CD4-positive, alpha-beta memory T cell (primary cell): ENCODE data around the gene FBXL17. TPM values are rescaled to one million over a fixed set of nuclear protein-coding genes. Genes with fewer than 3 reads are reported as not detected.

Experiments used
- CTCF ChIA-PET: fragments of 350-600 bp; sonication (Branson Sonifier 250); formaldehyde crosslinking; loops from one replicate; lab custom pipeline; 2021; ENCODE audit warnings: inconsistent platforms; ENCODE audit not compliant: partially characterized antibody; lab: Charles Lee
- POLR2A ChIA-PET: fragments of 350-600 bp; sonication (Branson Sonifier 250); formaldehyde crosslinking; loops from one replicate; lab custom pipeline; 2021; ENCODE audit not compliant: partially characterized antibody; lab: Charles Lee
- DNase-seq, 5 donors: peaks; one replicate each; pipeline versions ENCODE4 v3.0.0 to v3.0.0-alpha.2; 2020 to 2022; ENCODE audit warnings: mixed read lengths in 1 of 5
- H3K27ac ChIP-seq: one replicate; pipeline ENCODE4 v1.7.0; 2013; ENCODE audit warnings: low read depth, low read length
- H3K27me3 ChIP-seq: 2 replicates; pipeline ENCODE4 v1.7.0; 2013; ENCODE audit warnings: mild to moderate bottlenecking, low read length, moderate library complexity; ENCODE audit not compliant: insufficient read depth
- H3K36me3 ChIP-seq: 2 replicates; pipeline ENCODE4 v1.7.0; 2013; ENCODE audit warnings: mild to moderate bottlenecking, low read length, moderate library complexity; ENCODE audit not compliant: insufficient read depth
- H3K4me1 ChIP-seq: 2 replicates; pipeline ENCODE4 v1.7.0; 2013; ENCODE audit warnings: mild to moderate bottlenecking, low read length, moderate library complexity; ENCODE audit not compliant: insufficient read depth
- H3K4me3 ChIP-seq, 2 donors: one replicate each; pipeline ENCODE4 v1.7.0; 2013; ENCODE audit warnings: low read length in 2 of 2, mild to moderate bottlenecking in 1 of 2
- H3K9me3 ChIP-seq, 2 donors: one replicate each; pipeline ENCODE4 v1.7.0; 2013; ENCODE audit warnings: low read length in 2 of 2, control low read depth in 1 of 2; ENCODE audit not compliant: control insufficient read depth in 1 of 2
- H3K27ac Mint-ChIP-seq, 7 donors: one replicate each; pipeline ENCODE4 v1.8.0; 2020 to 2021; ENCODE audit warnings: mixed read lengths in 7 of 7, mild to moderate bottlenecking in 6 of 7, inconsistent platforms in 3 of 7, moderate library complexity in 3 of 7
- H3K27me3 Mint-ChIP-seq, 2 donors: one replicate each; pipeline ENCODE4 v1.8.0; 2020 to 2021; ENCODE audit warnings: mixed read lengths in 2 of 2
- H3K36me3 Mint-ChIP-seq, 2 donors: one replicate each; pipeline ENCODE4 v1.8.0; 2020 to 2021; ENCODE audit warnings: mixed read lengths in 2 of 2, inconsistent platforms in 1 of 2, mild to moderate bottlenecking in 1 of 2
- H3K4me1 Mint-ChIP-seq, 4 donors: one replicate each; pipeline ENCODE4 v1.8.0; 2020 to 2021; ENCODE audit warnings: mixed read lengths in 4 of 4, mild to moderate bottlenecking in 1 of 4
- H3K4me3 Mint-ChIP-seq, 8 donors: one replicate each; pipeline ENCODE4 v1.8.0; 2020 to 2021; ENCODE audit warnings: mixed read lengths in 8 of 8, mild to moderate bottlenecking in 7 of 8, moderate library complexity in 6 of 8, inconsistent platforms in 3 of 8
- H3K9me3 Mint-ChIP-seq, 8 donors: one replicate each; pipeline ENCODE4 v1.8.0; 2020 to 2021; ENCODE audit warnings: mixed read lengths in 8 of 8, mild to moderate bottlenecking in 5 of 8, inconsistent platforms in 3 of 8, moderate library complexity in 1 of 8
- intact Hi-C: fragments of 100-400 bp; cut with micrococcal nuclease; formaldehyde crosslinking; loops from one replicate; pipeline ENCODE4 v1.15.1; 2023
- polyA plus RNA-seq, 2 donors: library from polyadenylated mRNA; unstranded; fragments of 300-500 nt; fragmentation: Illumina TruSeq; gene quantifications; one replicate each; pipeline ENCODE4 v1.2.3, GENCODE V29; 2021
- total RNA-seq, 2 experiments: library from RNA; stranded (reverse); gene quantifications; one replicate each; pipeline ENCODE4 v1.2.3, GENCODE V29; 2021

Gene FBXL17
- total and polyA plus RNA-seq, 4 experiments from 2014 or later: 7.1 to 27.5 (median 16.8) TPM

- intact Hi-C loops: no loop called here
- H3K27me3 Mint-ChIP-seq: no peaks in the 10 kb centered on the region
Measured at GRCh38 chr5:107949688-107950341, 432.1 kb downstream of the FBXL17 start.

GRCh38 chr5:107948377-107948776 lies 433.5 kb downstream of the FBXL17 start:
- Histone ChIP-seq H3K27ac (no peak overlapping the region), H3K9me3 (no peaks in the 10 kb centered on the region), H3K27me3 (no peaks in the 10 kb centered on the region), H3K36me3 (no peaks in the 10 kb centered on the region), H3K4me3 (no peak overlapping the region), H3K4me1 (no peaks in the 10 kb centered on the region)
- Mint-ChIP-seq H3K4me1 (peaks cover 5 to 18% (median 13%) of the 10 kb centered on the region in 4 donors), H3K36me3 (peaks cover 10 to 13% of the 10 kb centered on the region in 2 donors), H3K4me3 (no peak overlapping the region), H3K27me3 (no peaks in the 10 kb centered on the region), H3K9me3 (no peaks in the 10 kb centered on the region), H3K27ac (no peak overlapping the region)
- no peak for DNase-seq
- intact Hi-C loops: no loop called here
- CTCF ChIA-PET: no interaction called here
- POLR2A ChIA-PET: no interaction called here

More at GRCh38 chr5:107949688-107950341, 432.1 kb downstream of the FBXL17 start:
- Histone ChIP-seq H3K4me1 (no peaks in the 10 kb centered on the region), H3K9me3 (no peaks in the 10 kb centered on the region), H3K4me3 (no peak overlapping the region), H3K27me3 (no peaks in the 10 kb centered on the region), H3K36me3 (no peaks in the 10 kb centered on the region), H3K27ac (no peak overlapping the region)
- peak overlapping the region in 4 of 8 donors; percentile 9 to 53 (median 27) for H3K4me3 Mint-ChIP-seq
- H3K4me1 Mint-ChIP-seq: peaks cover 6 to 18% (median 13%) of the 10 kb centered on the region in 4 donors
- no peak for DNase-seq
- H3K27ac Mint-ChIP-seq: peak overlapping the region in 1 of 7 donors; percentile 38
- no peaks in the 10 kb centered on the region for H3K9me3 Mint-ChIP-seq
- POLR2A ChIA-PET: no interaction called here
- H3K36me3 Mint-ChIP-seq: peaks cover 13 to 14% of the 10 kb centered on the region in 2 donors
- CTCF ChIA-PET: no interaction called here

GRCh38 chr5:107945061-107945460 lies 436.8 kb downstream of the FBXL17 start:
- H3K4me3 Mint-ChIP-seq: no peak overlapping the region
- DNase-seq: no peak
- H3K27ac ChIP-seq: no peak overlapping the region
- H3K27ac Mint-ChIP-seq: no peak overlapping the region
- H3K27me3 ChIP-seq: no peaks in the 10 kb centered on the region
- H3K4me3 ChIP-seq: no peak overlapping the region
- intact Hi-C loops: no loop called here
- H3K36me3 ChIP-seq: no peaks in the 10 kb centered on the region
- H3K4me1 ChIP-seq: no peaks in the 10 kb centered on the region
- ChIA-PET POLR2A (no interaction called here), CTCF (no interaction called here)
- H3K36me3 Mint-ChIP-seq: peaks cover 9 to 13% of the 10 kb centered on the region in 2 donors
- H3K9me3 Mint-ChIP-seq: no peaks in the 10 kb centered on the region
- H3K27me3 Mint-ChIP-seq: no peaks in the 10 kb centered on the region
- no peaks in the 10 kb centered on the region for H3K9me3 ChIP-seq
- H3K4me1 Mint-ChIP-seq: peaks cover 3 to 10% (median 6%) of the 10 kb centered on the region in 4 donors

GRCh38 chr5:107943923-107944322 lies 438.0 kb downstream of the FBXL17 start:
- H3K36me3 ChIP-seq: no peaks in the 10 kb centered on the region

GRCh38 chr5:107941036-107941435 lies 440.9 kb downstream of the FBXL17 start:
- Histone ChIP-seq H3K9me3 (no peaks in the 10 kb centered on the region), H3K4me1 (no peaks in the 10 kb centered on the region), H3K4me3 (no peak overlapping the region), H3K27me3 (no peaks in the 10 kb centered on the region), H3K36me3 (no peaks in the 10 kb centered on the region), H3K27ac (no peak overlapping the region)
- no peaks in the 10 kb centered on the region for H3K4me1 Mint-ChIP-seq
- H3K27ac Mint-ChIP-seq: no peak overlapping the region
- ChIA-PET CTCF (no interaction called here), POLR2A (no interaction called here)
- no peaks in the 10 kb centered on the region for H3K9me3 Mint-ChIP-seq
- no peak for DNase-seq
- intact Hi-C loops: no loop called here
- peaks cover 11 to 20% of the 10 kb centered on the region in 2 donors for H3K36me3 Mint-ChIP-seq
- H3K27me3 Mint-ChIP-seq: no peaks in the 10 kb centered on the region
- no peak overlapping the region for H3K4me3 Mint-ChIP-seq

More at GRCh38 chr5:107943923-107944322, 438.0 kb downstream of the FBXL17 start:
- Mint-ChIP-seq H3K4me3 (no peak overlapping the region), H3K9me3 (no peaks in the 10 kb centered on the region), H3K36me3 (peaks cover 12 to 16% of the 10 kb centered on the region in 2 donors), H3K27ac (no peak overlapping the region), H3K4me1 (no peaks in the 10 kb centered on the region), H3K27me3 (no peaks in the 10 kb centered on the region)
- ChIA-PET CTCF (no interaction called here), POLR2A (no interaction called here)
- Histone ChIP-seq H3K4me3 (no peak overlapping the region), H3K9me3 (no peaks in the 10 kb centered on the region), H3K27ac (no peak overlapping the region), H3K4me1 (no peaks in the 10 kb centered on the region), H3K27me3 (no peaks in the 10 kb centered on the region)
- intact Hi-C loops: no loop called here
- no peak for DNase-seq

GRCh38 chr5:107937651-107938355 lies 444.1 kb downstream of the FBXL17 start:
- no peaks in the 10 kb centered on the region for H3K9me3 ChIP-seq
- CTCF ChIA-PET: interaction anchor here (0.8 kb wide), 1 partner anchor 16 kb away, joined by 3 read pairs; no protein-coding TSS in a partner anchor
- H3K27ac ChIP-seq: no peak overlapping the region
- Mint-ChIP-seq H3K4me1 (no peaks in the 10 kb centered on the region), H3K9me3 (peaks cover 0 to 3% (median 0%) of the 10 kb centered on the region in 8 donors), H3K27ac (peak overlapping the region in 1 of 7 donors; percentile 27), H3K4me3 (peak overlapping the region in 1 of 8 donors; percentile 14), H3K27me3 (no peaks in the 10 kb centered on the region), H3K36me3 (peaks cover 3 to 18% of the 10 kb centered on the region in 2 donors)
- H3K36me3 ChIP-seq: no peaks in the 10 kb centered on the region
- intact Hi-C loops: no loop called here
- H3K4me3 ChIP-seq: no peak overlapping the region
- H3K4me1 ChIP-seq: no peaks in the 10 kb centered on the region
- H3K27me3 ChIP-seq: no peaks in the 10 kb centered on the region
- DNase-seq: no peak
- POLR2A ChIA-PET: no interaction called here

GRCh38 chr5:107937204-107937603 lies 444.7 kb downstream of the FBXL17 start:
- no peaks in the 10 kb centered on the region for H3K27me3 ChIP-seq
- peaks cover 3 to 21% of the 10 kb centered on the region in 2 donors for H3K36me3 Mint-ChIP-seq
- CTCF ChIA-PET: interaction anchor here (0.8 kb wide), 1 partner anchor 16 kb away, joined by 3 read pairs; no protein-coding TSS in a partner anchor
- H3K9me3 ChIP-seq: no peaks in the 10 kb centered on the region
- no peaks in the 10 kb centered on the region for H3K36me3 ChIP-seq
- intact Hi-C loops: no loop called here
- no peak for DNase-seq
- no peaks in the 10 kb centered on the region for H3K27me3 Mint-ChIP-seq
- H3K27ac ChIP-seq: no peak overlapping the region
- no peaks in the 10 kb centered on the region for H3K4me1 ChIP-seq
- no peak overlapping the region for H3K4me3 ChIP-seq
- H3K4me1 Mint-ChIP-seq: no peaks in the 10 kb centered on the region
- H3K9me3 Mint-ChIP-seq: peaks cover 0 to 3% (median 0%) of the 10 kb centered on the region in 8 donors
- H3K27ac Mint-ChIP-seq: no peak overlapping the region
- H3K4me3 Mint-ChIP-seq: peak overlapping the region in 1 of 8 donors; percentile 14
- POLR2A ChIA-PET: no interaction called here
